Putamen (tissue), 1 donor: ENCODE measurements around the gene SCN5A.
"Not testable (repeated sequence)": the region's sequence is repeated elsewhere in the genome, so short reads cannot be mapped to it uniquely, and the experiment has no call there.

ENCODE experiments used
- DNase-seq: peaks from one replicate; pipeline ENCODE4 v3.0.0-alpha.2; 2016; ENCODE audit warnings: low spot score

Gene SCN5A

DNA sequence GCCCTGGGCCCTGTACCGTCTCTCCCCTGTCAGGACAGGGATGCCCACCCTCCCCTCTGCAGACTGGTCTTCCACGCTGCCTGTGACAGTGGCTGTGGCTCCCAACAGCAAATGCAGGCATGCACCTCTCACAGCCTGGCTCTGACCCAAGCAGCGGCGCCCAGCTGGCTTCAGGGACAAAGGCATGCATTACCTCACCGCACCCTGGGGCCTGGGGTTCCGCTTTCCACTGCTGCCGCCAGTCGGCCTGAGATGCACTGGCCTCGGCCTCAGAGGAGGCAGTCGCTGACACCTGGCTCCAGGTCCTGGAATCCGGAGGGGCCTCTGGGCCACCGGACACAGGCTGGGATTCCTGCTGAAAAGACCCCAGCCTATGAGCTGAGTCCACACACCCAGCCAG is 70.3 kb downstream of the SCN5A start:
- no peak for DNase-seq

DNA sequence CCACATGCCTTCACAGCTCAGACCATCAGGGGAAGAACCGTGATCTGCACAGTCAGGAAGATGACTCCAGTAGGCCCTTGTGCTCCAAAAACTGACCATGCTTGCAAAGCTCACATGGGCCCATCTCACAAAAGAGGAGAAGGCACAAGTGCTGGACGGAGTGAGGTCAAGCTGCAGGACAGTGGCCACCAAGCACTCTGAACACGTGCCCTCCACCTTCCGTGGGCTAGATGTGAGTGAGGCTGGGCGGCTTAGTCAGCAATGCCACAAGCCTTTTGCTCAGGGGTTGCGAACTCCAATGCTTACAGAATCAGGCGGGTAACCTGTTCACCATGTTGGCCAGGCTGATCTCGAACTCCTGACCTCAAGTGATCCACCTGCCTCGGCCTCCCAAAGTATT is 70.9 kb downstream of the SCN5A start:
- no peak for DNase-seq

GRCh38 chr3:38578081-38578475 is 71.4 kb downstream of the SCN5A start:
- no peak for DNase-seq

DNA sequence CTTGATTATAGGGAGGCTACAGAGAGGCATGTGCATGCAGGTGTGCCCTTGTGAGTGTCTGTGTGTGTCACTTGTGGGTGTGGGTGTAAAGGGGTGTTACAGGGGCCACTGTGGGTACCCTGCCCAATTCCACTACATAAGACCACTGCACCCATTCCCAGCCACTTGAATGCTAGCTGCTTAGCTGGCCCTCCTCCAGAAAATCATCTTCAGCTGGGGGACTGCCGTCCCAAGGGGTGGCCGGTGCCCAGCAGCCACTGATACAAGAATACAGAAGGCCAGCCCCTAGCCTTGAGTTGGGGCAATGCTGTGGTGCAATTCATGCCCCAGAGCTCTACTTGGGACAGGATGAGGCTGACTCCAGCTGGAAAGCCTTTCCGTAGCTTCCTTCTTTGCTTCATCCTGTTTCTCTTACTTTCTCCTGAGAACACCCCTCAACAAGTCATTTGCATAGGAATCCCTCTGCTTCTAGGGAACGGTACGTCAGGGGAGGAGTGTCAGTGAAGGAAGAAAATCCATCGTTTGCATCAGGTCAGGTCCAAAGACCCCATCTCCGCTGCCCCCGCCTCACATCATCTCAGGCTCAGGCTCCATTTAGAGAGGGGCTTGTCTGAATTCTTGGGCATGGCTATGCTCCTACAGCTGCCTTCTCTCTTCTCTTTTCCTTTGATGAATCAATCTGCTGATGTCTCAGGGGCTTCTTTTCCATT is 72.0 kb downstream of the SCN5A start:
- no peak for DNase-seq

DNA sequence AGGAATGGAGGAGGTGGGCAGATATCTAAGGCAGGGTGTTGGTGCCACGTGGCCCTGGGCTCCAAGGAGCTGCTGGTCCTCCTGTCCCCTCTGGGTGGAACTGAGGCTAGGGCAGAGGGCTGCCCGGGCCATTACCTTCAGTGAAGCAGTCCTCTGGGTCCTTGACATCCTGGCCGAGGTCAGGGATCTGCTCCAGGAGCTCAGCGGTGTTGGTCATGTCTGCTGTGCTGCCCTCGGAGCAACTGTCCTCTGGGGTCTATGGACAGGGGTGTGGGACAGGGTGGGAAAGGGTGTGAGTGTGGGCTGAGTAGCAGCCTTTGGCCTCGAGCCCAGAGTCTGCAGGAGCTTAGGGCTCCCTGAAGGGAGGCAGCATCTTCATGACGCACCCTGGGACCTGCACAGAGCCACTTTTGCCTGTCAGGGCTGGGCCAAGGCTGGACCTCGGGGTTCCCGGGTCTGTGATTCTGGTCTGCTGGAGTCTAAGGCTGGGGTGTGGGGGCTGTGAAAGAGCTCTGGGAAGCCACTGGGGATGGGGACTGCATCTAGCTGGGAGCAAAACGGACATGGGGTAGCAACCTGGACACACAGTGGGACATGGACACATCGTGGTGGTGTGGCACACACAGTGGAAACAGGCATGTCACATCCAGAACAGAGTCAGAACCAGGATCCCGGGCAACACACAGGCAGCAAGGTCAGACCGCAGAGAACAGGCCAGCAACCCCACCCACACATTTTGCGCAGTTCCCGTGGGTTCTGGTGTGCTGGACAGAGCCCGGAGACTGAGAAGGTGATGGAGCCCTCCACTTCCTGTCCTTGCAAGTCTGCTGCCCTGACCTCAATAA is 72.7 kb downstream of the SCN5A start:
- DNase-seq: no peak

DNA sequence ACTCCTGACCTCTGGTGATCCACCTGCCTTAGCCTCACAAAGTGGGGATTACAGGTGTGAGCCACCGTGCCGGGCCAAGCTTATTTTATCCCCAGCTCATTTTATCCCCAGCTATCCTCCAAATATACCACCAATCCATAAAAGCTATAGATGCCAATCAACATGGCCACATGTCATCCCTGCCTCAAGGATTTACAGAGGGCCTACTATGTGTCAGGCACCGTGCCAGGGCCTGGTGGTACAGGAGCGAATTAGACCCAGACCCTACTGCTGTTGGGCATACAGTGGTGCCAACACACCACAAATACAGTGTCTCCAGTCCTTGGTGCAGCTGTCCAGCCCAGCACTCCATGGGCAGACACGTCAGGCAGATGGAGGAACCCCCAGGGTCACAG is 73.4 kb downstream of the SCN5A start:
- no peak for DNase-seq

GRCh38 chr3:38575279-38575843 is 74.1 kb downstream of the SCN5A start:
- DNase-seq: no peak

GRCh38 chr3:38574411-38575278 is 74.8 kb downstream of the SCN5A start:
- peak; percentile 50 for DNase-seq

- DNase-seq: no peak
These were observed 75.9 kb downstream of the SCN5A start for GRCh38 chr3:38573556-38573955.

GRCh38 chr3:38573111-38573510 is 76.4 kb downstream of the SCN5A start:
- DNase-seq: no peak

DNA sequence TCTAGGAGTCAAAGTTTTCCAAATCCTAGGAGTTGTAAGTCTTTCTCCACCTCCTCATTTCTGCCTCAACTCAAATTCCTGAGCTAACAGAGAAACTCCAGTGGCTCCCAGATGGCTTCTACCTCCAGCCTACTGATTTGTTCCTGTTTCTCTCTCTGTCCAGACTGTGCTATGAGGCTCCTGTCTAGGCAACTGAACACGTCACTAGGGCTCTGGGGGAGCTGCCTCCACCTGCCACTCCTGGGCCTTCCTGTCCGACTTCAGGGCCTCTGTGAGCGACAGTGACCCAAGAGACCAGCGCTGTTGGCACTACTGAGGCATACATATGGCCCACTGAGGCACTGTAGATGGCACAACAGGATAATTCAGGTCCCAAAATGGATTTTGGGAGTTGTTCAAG is 82.0 kb downstream of the SCN5A start:
- DNase-seq: no peak

GRCh38 chr3:38566794-38567193 is 82.7 kb downstream of the SCN5A start:
- not testable (repeated sequence) for DNase-seq

DNA sequence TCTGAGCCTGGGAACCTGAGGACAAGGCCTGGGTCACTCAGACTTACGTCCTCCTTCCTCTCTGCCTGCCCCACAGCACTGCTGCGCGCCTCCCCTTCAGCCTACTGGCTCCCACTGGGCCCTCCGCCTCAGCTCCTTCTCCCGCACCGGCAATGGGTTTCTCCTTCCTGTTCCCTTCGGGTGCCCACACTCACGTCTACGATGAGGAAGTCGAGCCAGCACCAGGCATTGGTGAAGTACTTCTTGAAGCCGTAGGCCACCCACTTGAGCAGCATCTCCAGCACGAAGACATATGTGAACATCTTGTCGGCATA is 83.3 kb downstream of the SCN5A start:
- DNase-seq: no peak

DNA sequence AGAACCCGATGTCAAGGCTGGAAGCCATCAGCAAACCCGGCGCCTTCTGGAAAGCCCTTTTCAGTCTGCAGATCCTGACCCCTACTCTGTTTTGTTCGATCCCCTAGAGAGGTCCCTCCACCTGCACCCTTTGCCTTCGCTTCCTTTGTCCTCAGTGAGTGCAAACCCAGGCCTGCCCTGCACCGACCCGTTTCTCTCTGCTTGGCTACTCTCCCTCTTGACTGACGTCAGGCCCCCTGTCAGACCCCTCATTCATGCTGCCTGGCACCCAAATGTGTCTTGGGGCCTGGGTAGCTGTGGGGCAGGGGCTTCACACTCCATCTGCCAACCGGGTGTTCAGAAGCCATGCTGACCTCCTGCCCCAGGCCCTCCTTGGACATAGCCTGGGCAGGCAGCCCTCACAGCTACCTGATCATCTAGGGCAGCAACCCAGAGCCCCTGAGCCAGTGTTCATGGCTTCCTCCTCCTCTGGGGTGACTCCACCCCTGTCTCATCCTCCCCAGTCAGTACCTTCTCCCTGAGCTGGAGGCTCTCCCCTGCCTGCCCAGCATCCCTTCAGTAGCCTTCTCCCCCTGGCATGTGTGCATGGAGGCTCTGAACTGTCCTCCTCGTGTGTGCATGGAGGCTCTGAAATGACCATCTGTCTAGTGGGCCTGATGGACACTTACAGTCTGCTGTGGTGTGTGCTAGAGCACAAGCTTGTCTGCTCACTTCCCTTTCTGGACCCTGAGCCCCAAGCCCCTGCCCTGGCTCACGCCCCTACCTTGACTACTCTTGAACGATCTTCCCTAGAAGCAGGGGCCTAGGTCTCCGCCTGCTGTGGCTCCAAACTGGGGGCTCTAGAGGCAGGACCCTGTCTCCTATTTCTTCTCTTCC is 83.9 kb downstream of the SCN5A start:
- DNase-seq: no peak

- DNase-seq: no peak
These were observed 84.7 kb downstream of the SCN5A start for GRCh38 chr3:38564631-38565338.

GRCh38 chr3:38563886-38564270 is 85.6 kb downstream of the SCN5A start:
- no peak for DNase-seq

DNA sequence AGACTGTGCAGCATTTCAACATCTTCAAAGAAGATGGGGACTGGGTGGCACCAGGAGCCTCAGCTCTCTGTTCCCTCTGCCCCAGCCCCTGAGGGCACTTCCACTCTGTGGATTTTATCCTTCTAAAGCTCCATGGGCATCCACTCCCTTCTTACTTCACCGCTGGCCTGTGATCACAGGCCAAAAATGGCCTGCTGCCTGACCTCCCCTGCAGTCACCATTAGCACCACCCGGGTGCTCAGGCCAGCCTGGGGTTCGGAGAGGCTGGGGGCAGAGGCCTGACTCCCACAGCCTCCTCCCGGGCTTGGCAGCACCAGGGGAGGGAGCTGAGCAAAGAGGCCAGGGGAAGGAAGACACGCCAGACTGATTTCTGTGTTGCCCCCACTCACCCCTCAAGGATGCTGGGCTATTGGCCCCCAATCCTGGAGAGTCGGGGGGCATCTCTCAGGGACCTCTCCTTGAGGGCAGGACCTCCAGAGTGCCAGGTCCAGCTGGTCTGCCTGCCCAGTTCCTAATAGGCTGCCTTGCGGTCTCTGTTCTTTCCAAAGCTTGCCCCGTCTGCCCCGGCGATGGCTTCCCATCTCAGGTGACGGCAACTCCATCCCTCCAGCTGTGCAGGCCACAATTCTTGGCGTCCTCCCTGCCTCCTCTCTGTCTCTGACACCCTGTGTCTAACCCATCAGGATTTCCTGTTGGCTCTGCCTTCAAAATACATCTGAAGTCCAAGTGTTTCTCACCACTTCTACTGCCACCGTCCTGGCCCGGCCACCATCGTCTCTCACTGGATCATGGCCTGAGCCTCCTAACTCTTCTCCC is 86.2 kb downstream of the SCN5A start:
- no peak for DNase-seq

DNA sequence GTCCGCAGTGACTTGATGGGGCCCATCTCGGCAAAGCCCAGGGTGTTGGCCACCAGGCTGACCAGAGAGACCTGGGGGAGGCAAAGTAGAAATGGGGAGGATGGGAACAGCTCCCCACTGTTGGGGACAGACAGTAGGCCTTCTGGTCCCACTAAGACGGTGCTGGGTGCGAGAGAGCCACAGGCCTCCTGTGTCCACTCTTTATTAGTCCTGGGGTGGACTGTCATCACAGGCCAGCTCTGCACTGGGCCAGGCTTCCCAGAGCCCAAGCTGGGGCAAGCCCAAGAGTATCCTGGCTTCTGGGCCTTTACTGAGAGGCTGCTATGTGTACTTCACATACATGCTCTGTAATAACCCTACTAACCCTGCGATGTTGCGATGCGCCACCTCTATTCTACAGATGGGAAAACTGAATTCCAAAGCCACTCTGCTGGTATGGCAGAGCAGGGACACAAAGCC is 87.0 kb downstream of the SCN5A start:
- no peak for DNase-seq

DNA sequence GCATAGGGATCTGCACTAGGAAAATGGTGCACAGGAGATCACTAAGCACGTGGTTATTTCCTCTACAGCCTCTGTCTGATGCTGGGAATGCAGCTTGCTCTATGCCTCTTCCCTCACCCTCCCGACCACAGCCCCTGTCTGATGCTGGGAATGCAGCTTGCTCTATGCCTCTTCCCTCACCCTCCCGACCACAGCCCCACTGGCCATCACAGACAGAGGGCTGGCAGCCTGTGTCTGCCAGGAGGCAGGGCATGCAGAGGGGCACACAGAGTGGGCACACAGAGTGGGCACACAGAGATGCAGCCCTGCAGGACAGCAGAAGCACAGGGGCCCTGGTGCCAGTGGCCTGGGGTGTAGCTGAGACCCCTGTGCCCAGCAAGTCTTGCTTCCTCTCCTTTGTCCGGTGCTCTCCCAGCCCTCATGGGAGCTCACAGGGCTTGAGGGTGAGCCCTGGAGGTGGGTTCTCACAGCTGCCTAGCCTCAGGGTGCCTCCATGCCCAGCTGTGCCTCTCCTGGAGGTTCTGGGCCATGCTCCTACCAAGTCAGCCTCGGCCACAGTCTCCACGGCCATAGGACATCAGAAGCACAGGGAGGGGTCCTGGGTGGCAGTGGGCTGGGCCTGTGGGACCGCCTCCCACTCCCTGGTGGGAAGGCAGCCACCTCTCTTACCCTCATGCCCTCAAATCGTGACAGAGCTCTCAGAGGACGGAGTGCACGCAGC is 87.6 kb downstream of the SCN5A start:
- DNase-seq: no peak
